Measurements from ENCODE around the gene TMPRSS11B.
"Not testable (repeated sequence)": the region's sequence is repeated elsewhere in the genome, so short reads cannot be mapped to it uniquely, and the experiment has no call there.

The TMPRSS11B gene, protein sequence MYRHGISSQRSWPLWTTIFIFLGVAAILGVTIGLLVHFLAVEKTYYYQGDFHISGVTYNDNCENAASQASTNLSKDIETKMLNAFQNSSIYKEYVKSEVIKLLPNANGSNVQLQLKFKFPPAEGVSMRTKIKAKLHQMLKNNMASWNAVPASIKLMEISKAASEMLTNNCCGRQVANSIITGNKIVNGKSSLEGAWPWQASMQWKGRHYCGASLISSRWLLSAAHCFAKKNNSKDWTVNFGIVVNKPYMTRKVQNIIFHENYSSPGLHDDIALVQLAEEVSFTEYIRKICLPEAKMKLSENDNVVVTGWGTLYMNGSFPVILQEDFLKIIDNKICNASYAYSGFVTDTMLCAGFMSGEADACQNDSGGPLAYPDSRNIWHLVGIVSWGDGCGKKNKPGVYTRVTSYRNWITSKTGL

DNA sequence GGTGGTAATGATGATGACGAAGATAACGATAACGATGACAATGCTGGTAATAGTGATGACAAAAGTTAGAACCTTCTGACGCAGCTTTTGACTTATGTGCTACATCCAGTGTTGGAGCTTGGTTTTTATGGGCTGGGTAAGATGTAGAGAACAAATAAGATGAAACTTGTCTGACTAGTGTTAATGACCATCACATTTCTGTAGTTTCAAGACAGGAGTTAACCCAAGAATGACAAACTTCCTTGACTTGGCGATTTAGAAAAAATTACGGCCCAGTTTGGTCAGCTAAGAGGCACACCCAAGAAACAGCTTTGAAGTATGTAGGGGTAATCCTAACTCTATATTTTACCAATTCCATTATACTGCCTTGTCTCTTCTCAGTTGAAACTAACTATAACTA lies at the start of gene TMPRSS11B:
Gene TMPRSS11B, minus strand, starts transcription at position 101 of the 400 bp plus-strand sequence. CDS start 136 bp downstream, outside the sequence.
- Mint-ChIP-seq H3K9me3 (no peaks in the 10 kb centered on the region), H3K27me3 (peaks cover 0 to 5% of the 10 kb centered on the region in 2 donors), H3K36me3 (no peaks in the 10 kb centered on the region), H3K4me3 (no peak within 1 kb of the TSS), H3K27ac (no peak within 1 kb of the TSS), H3K4me1 (peaks cover 6 to 12% of the 10 kb centered on the region in 2 donors)
- DNase-seq, result no peak
- ATAC-seq (replicated peaks), result no peak

DNA sequence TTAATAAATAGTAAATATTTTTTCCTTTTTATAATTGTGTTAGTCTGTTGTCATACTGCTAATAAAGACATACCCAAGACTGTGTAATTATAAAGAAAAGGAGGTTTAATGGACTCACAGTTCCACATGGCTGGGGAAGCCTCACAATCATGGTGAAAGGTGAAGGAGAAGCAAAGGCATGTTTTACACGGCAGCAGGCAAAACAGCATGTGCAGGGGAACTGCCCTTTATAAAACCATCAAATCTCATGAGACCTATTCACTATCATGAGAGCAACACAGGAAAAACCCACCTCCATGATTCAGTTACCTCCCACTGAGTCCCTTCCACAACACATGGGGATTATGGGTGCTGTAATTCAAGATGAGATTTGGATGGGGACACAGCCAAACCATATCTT lies 45.8 kb upstream of the TMPRSS11B start:
- Mint-ChIP-seq H3K4me1 (no peaks in the 10 kb centered on the region), H3K4me3 (no peak overlapping the region), H3K9me3 (peaks cover 6 to 10% of the 10 kb centered on the region in 2 donors), H3K36me3 (peaks cover 0 to 6% of the 10 kb centered on the region in 2 donors), H3K27ac (no peak overlapping the region), H3K27me3 (peaks cover 10 to 11% of the 10 kb centered on the region in 2 donors)
- no peak for ATAC-seq (replicated peaks)
- no peak for DNase-seq

DNA sequence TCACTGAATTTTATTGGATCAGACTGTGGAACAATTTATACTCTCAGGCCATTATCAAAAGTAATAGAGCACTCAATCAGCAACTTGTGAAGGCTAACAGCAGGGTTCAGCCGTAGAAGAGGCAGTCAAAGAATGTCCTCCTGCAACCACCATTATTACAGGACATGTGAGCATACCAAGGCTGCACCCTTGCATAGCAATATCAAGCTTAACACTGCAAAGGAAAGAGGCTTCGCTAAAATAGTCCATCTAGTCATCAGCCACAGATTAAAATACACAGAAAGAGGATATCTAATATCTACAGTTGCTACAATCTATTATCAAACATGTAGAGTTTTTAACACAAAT lies 42.9 kb upstream of the TMPRSS11B start:
- peaks cover 6 to 10% of the 10 kb centered on the region in 2 donors for H3K9me3 Mint-ChIP-seq
- DNase-seq (no peak), ATAC-seq (replicated peaks) (no peak)
- H3K36me3 Mint-ChIP-seq, result peaks cover 0 to 6% of the 10 kb centered on the region in 2 donors
- H3K4me1 Mint-ChIP-seq, result no peaks in the 10 kb centered on the region
- H3K4me3 Mint-ChIP-seq, result no peak overlapping the region
- H3K27me3 Mint-ChIP-seq, result peaks cover 5 to 6% of the 10 kb centered on the region in 2 donors
- H3K27ac Mint-ChIP-seq, result no peak overlapping the region

DNA sequence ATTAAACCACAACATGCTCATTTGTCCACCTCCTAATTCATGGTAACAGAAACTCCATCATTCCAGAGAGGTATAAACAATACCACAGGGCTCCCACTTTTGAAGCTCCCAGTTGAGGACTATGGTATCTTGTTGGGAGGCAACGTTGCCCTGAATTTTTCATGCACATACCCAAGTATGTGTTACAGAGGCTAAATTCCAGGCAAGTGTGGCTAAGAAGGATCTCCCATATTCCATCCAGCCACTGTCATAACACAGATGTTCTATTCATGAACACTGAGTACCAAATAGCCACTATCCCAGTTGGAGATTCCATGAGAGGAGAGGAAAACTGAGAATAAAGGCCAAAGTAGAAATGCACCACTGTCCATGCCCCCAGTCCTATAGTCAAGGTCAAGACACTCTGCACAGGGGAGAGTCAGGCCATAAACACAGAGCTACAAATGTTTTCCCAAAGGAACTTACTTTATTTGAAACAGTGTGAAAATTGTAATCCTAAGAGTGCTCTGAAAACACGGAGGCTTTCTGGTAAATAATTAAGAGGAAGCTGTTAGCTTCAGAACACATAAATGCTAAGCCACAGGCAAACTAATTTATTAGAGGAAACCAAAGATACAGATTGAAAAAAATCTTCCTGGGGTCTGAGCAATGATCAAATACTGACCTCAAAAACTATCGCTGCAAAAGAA lies 42.4 kb upstream of the TMPRSS11B start:
- peaks cover 0 to 6% of the 10 kb centered on the region in 2 donors for H3K36me3 Mint-ChIP-seq
- H3K9me3 Mint-ChIP-seq, result peaks cover 6 to 10% of the 10 kb centered on the region in 2 donors
- ATAC-seq (replicated peaks) (no peak), DNase-seq (no peak)
- peaks cover 5 to 6% of the 10 kb centered on the region in 2 donors for H3K27me3 Mint-ChIP-seq
- no peaks in the 10 kb centered on the region for H3K4me1 Mint-ChIP-seq
- H3K27ac Mint-ChIP-seq, result no peak overlapping the region
- no peak overlapping the region for H3K4me3 Mint-ChIP-seq

DNA sequence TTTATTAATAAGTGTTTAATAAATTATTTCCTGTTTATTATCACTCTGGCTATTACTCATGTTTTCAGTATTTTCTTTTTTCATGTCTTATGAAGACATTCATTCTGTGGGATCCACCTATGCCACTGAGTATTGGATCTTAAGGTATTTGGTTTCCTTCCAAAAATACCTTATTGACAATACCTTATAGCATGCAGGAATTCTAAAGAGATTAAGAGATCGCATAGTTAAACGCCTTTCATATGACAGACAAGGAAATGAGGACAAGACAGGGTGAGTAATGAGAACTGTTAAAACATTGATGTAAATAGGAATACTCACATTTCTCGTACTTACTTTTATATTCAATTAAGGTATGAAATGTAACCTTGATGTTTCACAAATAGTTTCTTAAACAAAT lies 38.2 kb upstream of the TMPRSS11B start:
- Mint-ChIP-seq H3K36me3 (no peaks in the 10 kb centered on the region), H3K9me3 (no peaks in the 10 kb centered on the region), H3K4me1 (no peaks in the 10 kb centered on the region), H3K27me3 (no peaks in the 10 kb centered on the region), H3K4me3 (no peak overlapping the region), H3K27ac (no peak overlapping the region)
- no peak for DNase-seq
- ATAC-seq (replicated peaks), result no peak

- Mint-ChIP-seq H3K27me3 (peaks cover 0 to 3% of the 10 kb centered on the region in 2 donors), H3K4me1 (no peaks in the 10 kb centered on the region), H3K9me3 (no peaks in the 10 kb centered on the region), H3K36me3 (no peaks in the 10 kb centered on the region), H3K4me3 (no peak overlapping the region), H3K27ac (no peak overlapping the region)
- DNase-seq, result no peak
- no peak for ATAC-seq (replicated peaks)
These were observed 37.6 kb upstream of the TMPRSS11B start for GRCh38 chr4:68283095-68283494.

DNA sequence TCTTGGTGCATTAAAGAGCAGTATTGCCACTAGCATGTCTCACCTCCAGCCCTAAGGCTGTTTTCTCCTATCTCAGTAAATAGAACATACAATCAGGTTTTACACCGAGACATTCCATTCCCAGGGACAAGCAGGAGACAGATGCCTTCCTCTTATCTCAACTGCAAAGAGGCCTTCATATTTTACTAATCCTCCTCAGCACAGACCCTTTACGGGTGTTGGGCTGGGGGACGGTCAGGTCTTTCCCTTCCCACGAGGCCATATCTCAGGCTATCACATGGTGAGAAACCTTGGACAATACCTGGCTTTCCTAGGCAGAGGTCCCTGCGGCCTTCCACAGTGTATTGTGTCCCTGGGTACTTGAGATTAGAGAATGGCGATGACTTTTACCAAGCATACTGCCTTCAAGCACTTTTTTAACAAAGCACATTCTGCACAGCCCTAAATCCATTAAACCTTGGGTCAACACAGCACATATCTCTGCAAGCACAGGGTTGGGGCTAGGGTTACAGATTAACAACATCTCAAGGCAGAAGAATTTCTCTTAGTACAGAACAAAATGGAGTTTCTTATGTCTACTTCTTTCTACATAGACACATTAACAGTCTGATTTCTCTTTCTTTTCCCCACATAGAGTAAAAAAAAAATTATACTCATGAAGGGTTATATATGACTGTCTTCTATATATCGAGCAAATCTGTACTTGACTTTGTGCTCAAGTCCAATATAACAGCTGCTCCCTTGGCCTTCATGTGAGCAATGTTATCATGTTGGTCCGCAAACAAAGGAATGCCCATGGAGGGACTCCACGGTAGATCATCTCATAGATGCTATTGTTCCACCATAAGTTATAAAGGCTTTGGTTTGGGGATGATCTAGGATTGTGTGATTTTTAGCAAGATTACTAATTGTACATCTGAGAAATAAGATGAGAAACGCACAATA lies 36.6 kb upstream of the TMPRSS11B start:
- not testable (repeated sequence) for H3K27ac Mint-ChIP-seq; H3K4me1 Mint-ChIP-seq; H3K36me3 Mint-ChIP-seq; ATAC-seq (replicated peaks); H3K9me3 Mint-ChIP-seq; DNase-seq; H3K4me3 Mint-ChIP-seq; H3K27me3 Mint-ChIP-seq

- DNase-seq (no peak), ATAC-seq (replicated peaks) (no peak)
- peaks cover 0 to 4% of the 10 kb centered on the region in 2 donors for H3K27me3 Mint-ChIP-seq
- H3K9me3 Mint-ChIP-seq, result no peaks in the 10 kb centered on the region
- H3K27ac Mint-ChIP-seq, result no peak overlapping the region
- peaks cover 4 to 12% of the 10 kb centered on the region in 2 donors for H3K4me1 Mint-ChIP-seq
- no peaks in the 10 kb centered on the region for H3K36me3 Mint-ChIP-seq
- no peak overlapping the region for H3K4me3 Mint-ChIP-seq
These were observed 32.5 kb upstream of the TMPRSS11B start for GRCh38 chr4:68278029-68278428.

DNA sequence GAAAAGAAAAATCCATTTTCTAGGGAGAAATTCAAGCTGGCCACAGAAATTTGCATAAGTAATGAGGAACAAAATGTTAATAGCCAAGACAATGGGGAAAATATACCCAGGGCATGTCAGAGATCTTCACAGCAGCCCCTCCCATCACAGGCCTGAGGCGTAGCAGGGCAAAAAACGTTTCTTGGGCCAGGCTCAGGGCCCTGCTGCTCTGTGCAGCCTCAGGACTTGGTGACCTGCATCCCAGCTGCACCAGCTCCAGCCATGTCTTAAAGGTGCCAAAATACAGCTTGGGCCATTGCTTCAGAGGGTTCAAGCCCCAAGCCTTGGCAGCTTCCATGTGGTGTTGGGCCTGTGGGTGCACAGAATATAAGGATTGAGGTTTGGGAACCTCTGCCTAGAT lies 32.1 kb upstream of the TMPRSS11B start:
- peaks cover 0 to 4% of the 10 kb centered on the region in 2 donors for H3K27me3 Mint-ChIP-seq
- no peaks in the 10 kb centered on the region for H3K9me3 Mint-ChIP-seq
- peaks cover 4 to 14% of the 10 kb centered on the region in 2 donors for H3K4me1 Mint-ChIP-seq
- H3K4me3 Mint-ChIP-seq, result no peak overlapping the region
- no peak overlapping the region for H3K27ac Mint-ChIP-seq
- H3K36me3 Mint-ChIP-seq, result no peaks in the 10 kb centered on the region
- ATAC-seq (replicated peaks) (no peak), DNase-seq (no peak)

DNA sequence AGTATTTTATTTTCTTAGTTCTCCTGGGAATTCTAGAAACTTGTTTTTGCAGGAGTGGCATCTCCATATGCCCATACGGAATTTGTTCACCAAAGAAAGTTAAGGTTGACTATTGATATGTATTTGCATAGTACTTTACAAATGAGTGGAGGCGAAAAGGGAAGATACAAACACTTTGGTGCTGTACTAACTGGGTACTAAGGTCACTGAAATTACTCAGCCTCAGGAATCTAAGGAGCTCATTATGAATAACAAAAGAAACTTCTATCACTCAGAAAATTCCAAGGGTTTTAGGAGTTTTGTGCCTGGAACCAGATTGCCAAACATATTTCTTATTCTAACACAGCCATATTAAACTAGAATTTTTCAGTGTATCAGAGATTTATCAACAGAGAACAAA lies 27.4 kb upstream of the TMPRSS11B start:
- peaks cover 0 to 10% of the 10 kb centered on the region in 2 donors for H3K27me3 Mint-ChIP-seq
- H3K9me3 Mint-ChIP-seq, result peaks cover 0 to 2% of the 10 kb centered on the region in 2 donors
- DNase-seq (no peak), ATAC-seq (replicated peaks) (peak; percentile 36 to 64)
- H3K27ac Mint-ChIP-seq, result no peak overlapping the region
- no peaks in the 10 kb centered on the region for H3K36me3 Mint-ChIP-seq
- no peak overlapping the region for H3K4me3 Mint-ChIP-seq
- H3K4me1 Mint-ChIP-seq, result peaks cover 4 to 22% of the 10 kb centered on the region in 2 donors

DNA sequence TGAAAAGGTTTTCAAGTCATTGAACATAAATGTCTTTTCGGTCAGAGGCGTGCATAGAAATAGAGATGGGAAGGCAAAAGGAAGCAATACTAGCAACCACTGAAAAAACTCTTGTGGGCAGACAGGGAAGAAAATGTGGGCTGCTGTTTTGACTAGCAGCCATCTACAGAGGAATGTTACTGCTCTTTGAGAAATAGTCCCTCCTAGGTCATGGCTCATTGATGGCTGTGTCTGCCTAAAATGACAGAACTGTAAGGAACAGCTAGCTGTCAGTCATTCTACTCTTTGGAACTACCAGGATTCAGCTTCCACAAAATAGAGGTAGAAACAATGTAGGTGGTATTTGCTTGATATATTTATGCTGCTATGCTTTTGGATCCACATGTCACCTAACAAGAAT lies 26.9 kb upstream of the TMPRSS11B start:
- peaks cover 0 to 10% of the 10 kb centered on the region in 2 donors for H3K27me3 Mint-ChIP-seq
- H3K9me3 Mint-ChIP-seq, result peaks cover 0 to 2% of the 10 kb centered on the region in 2 donors
- H3K4me3 Mint-ChIP-seq, result peak overlapping the region; percentile 49 to 65
- no peaks in the 10 kb centered on the region for H3K36me3 Mint-ChIP-seq
- peak; percentile 51 to 63 for ATAC-seq (replicated peaks)
- DNase-seq, result no peak
- H3K27ac Mint-ChIP-seq, result no peak overlapping the region
- peaks cover 4 to 22% of the 10 kb centered on the region in 2 donors for H3K4me1 Mint-ChIP-seq

DNA sequence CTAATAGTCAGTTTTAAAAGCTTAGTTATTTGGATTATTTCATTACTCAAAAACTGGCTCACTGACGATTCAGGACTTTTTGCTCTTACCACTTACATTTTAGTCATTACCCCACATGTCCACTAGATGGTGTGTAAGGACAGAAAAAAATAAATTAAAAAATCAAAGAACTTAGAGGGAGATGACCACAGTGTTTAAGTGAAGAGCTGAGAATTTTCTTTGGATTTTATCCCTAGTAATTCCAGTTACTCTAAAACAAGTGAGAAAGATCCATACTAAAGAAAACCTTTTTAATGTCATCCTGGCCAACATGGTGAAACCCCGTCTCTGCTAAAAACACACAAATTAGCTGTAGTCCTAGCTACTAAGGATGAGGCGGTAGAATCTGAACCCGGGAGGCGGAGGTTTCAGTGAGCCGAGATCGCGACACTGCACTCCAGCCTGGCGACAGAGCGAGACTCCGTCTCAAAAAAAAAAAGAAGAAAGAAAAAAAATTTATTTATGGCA lies 26.4 kb upstream of the TMPRSS11B start:
- H3K4me3 Mint-ChIP-seq, result peak overlapping the region; percentile 49 to 65
- DNase-seq (no peak), ATAC-seq (replicated peaks) (peak; percentile 64 to 65)
- H3K36me3 Mint-ChIP-seq, result no peaks in the 10 kb centered on the region
- peaks cover 4 to 22% of the 10 kb centered on the region in 2 donors for H3K4me1 Mint-ChIP-seq
- peaks cover 0 to 10% of the 10 kb centered on the region in 2 donors for H3K27me3 Mint-ChIP-seq
- H3K9me3 Mint-ChIP-seq, result peaks cover 0 to 2% of the 10 kb centered on the region in 2 donors
- no peak overlapping the region for H3K27ac Mint-ChIP-seq

- DNase-seq (no peak), ATAC-seq (replicated peaks) (no peak)
- Mint-ChIP-seq H3K9me3 (peaks cover 2 to 4% of the 10 kb centered on the region in 2 donors), H3K4me3 (no peak overlapping the region), H3K4me1 (peaks cover 0 to 7% of the 10 kb centered on the region in 2 donors), H3K36me3 (no peaks in the 10 kb centered on the region), H3K27ac (no peak overlapping the region), H3K27me3 (peaks cover 0 to 10% of the 10 kb centered on the region in 2 donors)
These were observed 22.0 kb upstream of the TMPRSS11B start for GRCh38 chr4:68267433-68267944.
